ENCODE data around the gene SLC20A1.

Gene SLC20A1

DNA sequence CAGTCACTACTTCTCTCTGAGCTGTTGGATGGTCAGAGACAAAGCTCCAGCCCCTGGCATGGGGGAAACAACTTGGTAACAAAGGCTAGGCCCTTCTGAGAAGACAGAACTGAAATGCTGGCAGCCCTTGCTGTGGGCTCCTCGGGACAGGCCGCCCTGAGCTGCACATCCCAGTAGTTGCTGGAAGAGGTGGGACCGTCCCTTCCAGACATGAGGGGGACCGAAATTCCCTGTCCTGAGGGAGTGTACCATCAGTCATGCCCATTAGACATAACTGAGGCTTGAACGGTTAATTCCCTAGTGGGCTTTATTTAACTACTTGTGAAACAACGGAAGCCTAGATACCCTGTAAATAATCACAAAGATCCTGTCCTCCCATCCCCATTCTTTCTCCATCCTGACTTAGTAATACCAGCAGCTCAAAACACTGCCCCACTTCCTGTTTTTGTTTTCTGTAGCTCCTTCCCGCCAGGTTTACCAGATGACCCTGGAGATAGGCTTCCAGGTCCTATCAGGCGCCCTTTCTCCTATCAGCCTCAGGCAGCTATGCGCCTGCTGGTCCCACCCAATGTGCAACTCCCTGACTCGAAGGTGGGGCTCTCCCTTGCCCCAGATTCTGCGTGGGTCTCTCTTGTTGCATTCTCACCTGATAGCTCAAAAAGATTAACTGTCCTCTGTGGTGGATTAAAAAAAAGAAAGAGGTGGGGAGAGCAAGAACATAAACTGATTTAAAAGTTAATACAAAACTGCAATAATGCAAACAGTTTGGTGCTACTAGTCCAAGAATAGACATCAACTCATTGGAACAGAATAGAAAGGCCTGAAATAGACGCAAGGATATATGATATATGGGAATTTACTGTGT is 38.0 kb downstream of the SLC20A1 start:
- DNase-seq (ENCODE audit: low read depth): no peak
- no peak overlapping the region for H3K4me3 ChIP-seq (ENCODE audit: low read depth, low read length)
- TF ChIP-seq, protein P1, sequence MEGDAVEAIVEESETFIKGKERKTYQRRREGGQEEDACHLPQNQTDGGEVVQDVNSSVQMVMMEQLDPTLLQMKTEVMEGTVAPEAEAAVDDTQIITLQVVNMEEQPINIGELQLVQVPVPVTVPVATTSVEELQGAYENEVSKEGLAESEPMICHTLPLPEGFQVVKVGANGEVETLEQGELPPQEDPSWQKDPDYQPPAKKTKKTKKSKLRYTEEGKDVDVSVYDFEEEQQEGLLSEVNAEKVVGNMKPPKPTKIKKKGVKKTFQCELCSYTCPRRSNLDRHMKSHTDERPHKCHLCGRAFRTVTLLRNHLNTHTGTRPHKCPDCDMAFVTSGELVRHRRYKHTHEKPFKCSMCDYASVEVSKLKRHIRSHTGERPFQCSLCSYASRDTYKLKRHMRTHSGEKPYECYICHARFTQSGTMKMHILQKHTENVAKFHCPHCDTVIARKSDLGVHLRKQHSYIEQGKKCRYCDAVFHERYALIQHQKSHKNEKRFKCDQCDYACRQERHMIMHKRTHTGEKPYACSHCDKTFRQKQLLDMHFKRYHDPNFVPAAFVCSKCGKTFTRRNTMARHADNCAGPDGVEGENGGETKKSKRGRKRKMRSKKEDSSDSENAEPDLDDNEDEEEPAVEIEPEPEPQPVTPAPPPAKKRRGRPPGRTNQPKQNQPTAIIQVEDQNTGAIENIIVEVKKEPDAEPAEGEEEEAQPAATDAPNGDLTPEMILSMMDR (conservative IDR thresholded peaks at IDR 0.05; ENCODE audit: low read depth, low read length): no peak

DNA sequence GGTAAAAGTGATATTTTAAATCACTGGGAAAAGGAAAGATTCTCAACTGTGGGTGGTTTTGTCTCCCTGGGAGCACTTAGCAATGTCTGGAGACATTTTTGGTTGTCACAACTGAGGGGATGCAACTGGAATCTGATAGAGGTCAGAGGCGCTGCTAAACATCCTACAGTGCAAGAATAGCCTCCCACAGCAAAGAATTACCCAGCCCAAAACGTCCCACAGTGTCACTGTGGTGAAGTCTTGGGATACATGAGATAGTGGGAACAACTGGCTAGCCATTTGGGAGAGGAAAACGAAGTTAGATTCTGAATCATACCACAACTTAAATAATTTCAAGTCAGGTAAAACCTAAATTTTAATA is 38.7 kb downstream of the SLC20A1 start:
- DNase-seq (ENCODE audit: low read depth): no peak
- TF ChIP-seq, protein P1 (conservative IDR thresholded peaks at IDR 0.05; ENCODE audit: low read depth, low read length): no peak
- H3K4me3 ChIP-seq (ENCODE audit: low read depth, low read length): no peak overlapping the region

DNA sequence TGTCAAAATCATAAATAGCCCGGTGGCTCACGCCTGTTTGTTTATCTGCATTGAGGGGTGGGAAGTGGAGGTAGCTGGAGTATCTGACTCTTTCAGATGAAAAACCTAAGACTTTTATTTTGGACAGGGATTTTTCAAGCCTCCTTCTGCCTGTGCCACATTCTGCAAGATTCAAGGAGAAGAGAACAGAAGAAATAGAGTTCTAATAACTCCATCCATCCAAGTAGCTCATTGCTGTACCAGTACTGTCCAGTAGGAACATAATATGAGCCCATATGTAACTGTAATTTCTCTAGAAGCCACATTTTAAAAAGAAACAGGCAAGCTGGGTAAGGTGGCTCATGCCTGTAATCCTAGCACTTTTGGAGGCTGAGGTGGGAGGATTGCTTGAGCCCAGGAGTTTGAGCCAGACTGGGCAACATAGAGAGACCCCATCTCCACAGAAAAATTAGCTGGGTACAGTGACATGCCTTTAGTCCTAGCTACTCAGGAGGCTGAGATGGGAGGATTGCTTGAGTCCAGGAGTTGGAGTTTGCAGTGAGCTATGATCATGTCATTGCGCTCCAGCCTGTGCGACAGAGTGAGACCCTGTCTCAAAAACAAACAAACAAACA is 39.6 kb downstream of the SLC20A1 start:
- no peak overlapping the region for H3K4me3 ChIP-seq (ENCODE audit: low read depth, low read length)
- TF ChIP-seq, protein P1 (conservative IDR thresholded peaks at IDR 0.05; ENCODE audit: low read depth, low read length): peak; percentile 46
- DNase-seq (ENCODE audit: low read depth): peak; percentile 56

DNA sequence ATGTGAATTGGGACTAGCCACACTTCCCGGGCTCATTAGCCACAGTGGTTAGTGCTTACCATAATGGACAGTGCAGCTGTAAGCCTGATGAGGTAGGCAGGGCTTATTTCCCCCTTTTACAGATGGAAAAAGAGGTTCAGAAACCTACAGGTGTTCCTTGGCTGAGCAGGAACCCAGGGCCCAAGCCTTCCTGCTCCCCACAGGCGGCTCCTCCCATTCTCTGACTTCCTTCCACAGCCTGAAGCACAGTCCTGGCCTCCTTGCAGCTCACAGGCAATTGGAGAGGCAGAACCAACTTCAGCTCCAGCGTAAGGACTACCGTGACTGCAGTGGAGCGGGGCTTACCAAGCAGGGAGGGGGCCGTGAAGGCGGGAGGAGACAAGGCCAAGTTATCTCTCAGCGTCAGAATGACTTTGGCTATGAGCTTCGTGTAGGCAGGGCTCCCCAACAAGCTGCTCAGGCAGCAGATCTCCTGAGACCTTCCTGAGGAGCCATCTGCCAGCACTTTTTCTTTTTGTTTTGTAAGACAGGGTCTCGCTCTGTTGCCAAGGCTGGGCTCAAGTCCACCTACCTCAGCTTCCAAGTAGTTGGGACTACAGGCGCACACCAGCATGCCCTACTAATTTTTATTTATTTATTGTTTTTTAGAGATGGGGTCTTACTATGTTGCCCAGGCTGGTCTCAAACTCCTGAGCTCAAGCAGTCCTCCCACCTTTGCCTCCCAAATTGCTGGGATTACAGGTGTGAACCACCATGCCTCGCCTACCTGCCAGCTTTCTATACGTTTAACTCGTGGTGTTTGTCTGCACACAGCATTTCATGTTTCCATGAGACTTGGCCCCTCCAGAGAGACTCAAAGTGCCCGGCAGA is 40.8 kb downstream of the SLC20A1 start:
- DNase-seq (ENCODE audit: low read depth): no peak
- TF ChIP-seq, protein P1 (conservative IDR thresholded peaks at IDR 0.05; ENCODE audit: low read depth, low read length): no peak
- no peak overlapping the region for H3K4me3 ChIP-seq (ENCODE audit: low read depth, low read length)

DNA sequence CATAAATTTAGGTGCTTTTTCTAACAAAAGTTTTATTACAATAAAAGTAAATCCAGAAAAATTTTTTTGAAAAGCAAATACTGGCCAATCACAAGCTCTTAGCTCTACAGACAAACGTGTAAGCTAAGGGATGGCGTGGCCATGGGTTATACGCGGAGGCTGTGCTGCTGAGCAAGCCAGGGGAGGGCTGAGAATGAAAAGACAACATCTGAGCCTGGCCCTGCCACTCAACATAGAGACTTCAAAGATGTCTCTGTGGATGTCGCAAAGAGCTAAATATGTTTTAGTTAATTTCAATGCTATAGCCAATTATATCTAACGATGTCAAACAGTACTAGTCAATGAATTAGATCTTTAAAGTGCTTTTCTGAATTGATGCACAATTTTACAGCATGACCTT is 41.8 kb downstream of the SLC20A1 start:
- DNase-seq (ENCODE audit: low read depth): no peak
- TF ChIP-seq, protein P1 (conservative IDR thresholded peaks at IDR 0.05; ENCODE audit: low read depth, low read length): no peak
- no peak overlapping the region for H3K4me3 ChIP-seq (ENCODE audit: low read depth, low read length)

DNA sequence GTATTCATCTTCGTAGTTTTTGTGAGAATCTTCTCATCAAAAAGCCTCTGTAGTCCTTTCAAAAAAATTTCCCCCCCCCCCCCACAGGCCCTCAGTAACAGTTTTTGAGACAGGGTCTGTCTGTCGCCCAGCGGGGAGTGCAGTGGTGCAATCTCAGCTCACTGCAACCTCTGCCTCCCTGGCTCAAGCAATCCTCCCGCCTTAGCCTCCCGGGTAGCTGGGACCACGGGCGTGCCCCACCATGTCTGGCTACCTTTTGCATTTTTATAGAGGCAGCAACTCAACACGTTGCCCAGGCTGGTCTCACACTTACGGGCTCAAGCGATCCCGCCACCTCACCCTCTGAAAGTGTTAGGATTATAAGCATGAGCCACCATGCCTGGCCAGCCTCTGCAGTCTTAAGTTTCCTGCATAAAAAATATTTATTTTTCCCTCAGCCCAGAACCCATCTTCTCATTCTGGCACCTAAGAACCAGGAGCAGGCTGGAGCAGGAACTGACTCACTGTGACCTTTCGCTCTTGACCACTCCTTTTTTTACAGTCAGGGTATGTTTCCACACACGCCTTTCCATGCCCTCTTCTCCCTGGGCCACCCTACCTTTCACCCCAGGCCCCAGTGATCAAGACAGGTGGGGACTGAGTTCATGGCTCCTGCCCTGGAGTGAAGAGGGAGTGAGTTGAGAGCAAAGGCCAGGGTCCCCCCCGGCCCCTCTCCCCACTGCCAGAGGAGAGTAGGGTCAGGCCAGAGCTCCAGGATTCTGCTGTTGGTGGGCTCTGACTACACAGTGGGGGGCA is 42.5 kb downstream of the SLC20A1 start:
- TF ChIP-seq, protein P1 (conservative IDR thresholded peaks at IDR 0.05; ENCODE audit: low read depth, low read length): no peak
- DNase-seq (ENCODE audit: low read depth): no peak
- H3K4me3 ChIP-seq (ENCODE audit: low read depth, low read length): no peak overlapping the region

All from choroid plexus epithelial cell (primary cell).